HepG2 (cell line): ENCODE results near the gene MTTP. TPM values are rescaled to one million over a fixed set of nuclear protein-coding genes. Genes with fewer than 3 reads are reported as not detected.

ENCODE experiments used
- ATM ChIP-seq: fragments of 450-650 bp; IDR thresholded peaks from 2 replicates; pipeline ENCODE4 v1.7.1; 2017; ENCODE audit warnings: mild to moderate bottlenecking, borderline replicate concordance
- HDAC1 ChIP-seq: sonication (generic); formaldehyde crosslinking; IDR thresholded peaks from 2 replicates; pipeline ENCODE4 v1.5.1; 2020; ENCODE audit warnings: mild to moderate bottlenecking, missing genetic modification reagents
- JDP2 ChIP-seq: sonication (generic); formaldehyde crosslinking; IDR thresholded peaks from 2 replicates; pipeline ENCODE4 v1.8.1; 2022; ENCODE audit warnings: missing genetic modification reagents, borderline replicate concordance
- RCOR2 ChIP-seq: IDR thresholded peaks from 2 replicates; pipeline ENCODE4 v1.6.1; 2016; ENCODE audit warnings: missing biosample characterization, missing genetic modification reagents
- SPEN ChIP-seq: sonication (generic); formaldehyde crosslinking; IDR thresholded peaks from 2 replicates; pipeline ENCODE4 v1.5.1; 2020; ENCODE audit warnings: low read depth, mild to moderate bottlenecking, missing genetic modification reagents
- SRF ChIP-seq: IDR thresholded peaks from 2 replicates; pipeline ENCODE4 v1.6.1; 2011; ENCODE audit warnings: mild to moderate bottlenecking, low read depth, low read length, moderate library complexity
- TBX2 ChIP-seq: sonication (generic); formaldehyde crosslinking; IDR thresholded peaks from 2 replicates; pipeline ENCODE4 v1.5.0; 2020; ENCODE audit warnings: missing genetic modification reagents, mild to moderate bottlenecking, borderline replicate concordance
- ZBTB21 ChIP-seq: sonication (generic); formaldehyde crosslinking; IDR thresholded peaks from 2 replicates; pipeline ENCODE4 v1.4.0; 2020; ENCODE audit warnings: missing genetic modification reagents
- ZEB1 ChIP-seq: IDR thresholded peaks from 2 replicates; pipeline ENCODE4 v1.6.1; 2012; ENCODE audit warnings: mild to moderate bottlenecking, low read depth, inconsistent platforms; ENCODE audit not compliant: insufficient replicate concordance
- ZNF12 ChIP-seq: sonication (generic); formaldehyde crosslinking; IDR thresholded peaks from 2 replicates; pipeline ENCODE4 v1.5.0; 2020; ENCODE audit warnings: missing genetic modification reagents
- ZNF230 ChIP-seq: sonication (generic); formaldehyde crosslinking; IDR thresholded peaks from 2 replicates; pipeline ENCODE4 v1.4.0; 2020; ENCODE audit warnings: mild to moderate bottlenecking, missing genetic modification reagents
- ZNF557 ChIP-seq: sonication (generic); formaldehyde crosslinking; IDR thresholded peaks from 2 replicates; pipeline ENCODE4 v1.4.0; 2020; ENCODE audit warnings: missing genetic modification reagents
- ZNF619 ChIP-seq: sonication (generic); formaldehyde crosslinking; IDR thresholded peaks from 2 replicates; pipeline ENCODE4 v1.4.0; 2020; ENCODE audit warnings: mild to moderate bottlenecking, missing genetic modification reagents
- ZNF709 ChIP-seq: sonication (generic); formaldehyde crosslinking; IDR thresholded peaks from 2 replicates; pipeline ENCODE4 v1.5.0; 2020; ENCODE audit warnings: mild to moderate bottlenecking, missing genetic modification reagents
- ZNF713 ChIP-seq: sonication (generic); formaldehyde crosslinking; IDR thresholded peaks from 2 replicates; pipeline ENCODE4 v1.4.0; 2020; ENCODE audit warnings: mild to moderate bottlenecking, missing genetic modification reagents
- polyA plus RNA-seq, 8 experiments: library from polyadenylated mRNA; depleted of rRNA in 3 of 8; stranded (reverse) in 7 of 8; unstranded in 1 of 8; fragments of >200 nt; fragmentation: Illumina TruSeq in 4 of 8; extraction: Trizol in 4 of 8; gene quantifications; 2 replicates each; pipeline versions ENCODE4 v1.2.1 to v1.2.3, GENCODE V29; 2011 to 2016; ENCODE audit warnings: low read depth in 4 of 8, missing spikeins in 1 of 8, mixed read lengths in 1 of 8; ENCODE audit not compliant: insufficient read depth in 1 of 8
- total RNA-seq, 5 experiments: library from RNA; depleted of rRNA; stranded (reverse); fragments of >200 nt; fragmentation: Illumina TruSeq; extraction: Trizol; gene quantifications; 2 replicates each; pipeline ENCODE4 v1.2.3, GENCODE V29; 2016; ENCODE audit warnings: low read depth in 1 of 5
- TF ChIP-seq, protein P1 (sequence below): sonication (generic); formaldehyde crosslinking; IDR thresholded peaks from 2 replicates; pipeline ENCODE4 v1.5.1; 2020; ENCODE audit warnings: missing genetic modification reagents, mild to moderate bottlenecking, borderline replicate concordance
- TF ChIP-seq, protein P2 (sequence below): IDR thresholded peaks from 2 replicates; pipeline ENCODE4 v1.6.1; 2016; ENCODE audit warnings: missing compliant biosample characterization, missing genetic modification reagents, borderline replicate concordance
- TF ChIP-seq, protein P3 (sequence below): sonication (generic); formaldehyde crosslinking; IDR thresholded peaks from 2 replicates; pipeline ENCODE4 v1.5.1; 2020; ENCODE audit warnings: mild to moderate bottlenecking, moderate library complexity, missing genetic modification reagents
- TF ChIP-seq, protein P4 (sequence below): IDR thresholded peaks from 2 replicates; pipeline ENCODE4 v1.6.1; 2016; ENCODE audit warnings: missing compliant biosample characterization, missing genetic modification reagents, borderline replicate concordance
- TF ChIP-seq, protein P5 (sequence below): sonication (generic); formaldehyde crosslinking; IDR thresholded peaks from 2 replicates; pipeline ENCODE4 v1.8.0; 2023; ENCODE audit warnings: mild to moderate bottlenecking, missing genetic modification reagents
- TF ChIP-seq, protein P6 (sequence below): sonication (generic); formaldehyde crosslinking; conservative IDR thresholded peaks from 2 replicates; pipeline ENCODE4 v1.5.0; 2020; ENCODE audit warnings: missing genetic modification reagents

Gene MTTP
- total and polyA plus RNA-seq, 2 of the 13 experiments (the other 11 are each of a cell fraction or from before 2014, with no cell fraction given): 84.7 to 102 TPM

DNA sequence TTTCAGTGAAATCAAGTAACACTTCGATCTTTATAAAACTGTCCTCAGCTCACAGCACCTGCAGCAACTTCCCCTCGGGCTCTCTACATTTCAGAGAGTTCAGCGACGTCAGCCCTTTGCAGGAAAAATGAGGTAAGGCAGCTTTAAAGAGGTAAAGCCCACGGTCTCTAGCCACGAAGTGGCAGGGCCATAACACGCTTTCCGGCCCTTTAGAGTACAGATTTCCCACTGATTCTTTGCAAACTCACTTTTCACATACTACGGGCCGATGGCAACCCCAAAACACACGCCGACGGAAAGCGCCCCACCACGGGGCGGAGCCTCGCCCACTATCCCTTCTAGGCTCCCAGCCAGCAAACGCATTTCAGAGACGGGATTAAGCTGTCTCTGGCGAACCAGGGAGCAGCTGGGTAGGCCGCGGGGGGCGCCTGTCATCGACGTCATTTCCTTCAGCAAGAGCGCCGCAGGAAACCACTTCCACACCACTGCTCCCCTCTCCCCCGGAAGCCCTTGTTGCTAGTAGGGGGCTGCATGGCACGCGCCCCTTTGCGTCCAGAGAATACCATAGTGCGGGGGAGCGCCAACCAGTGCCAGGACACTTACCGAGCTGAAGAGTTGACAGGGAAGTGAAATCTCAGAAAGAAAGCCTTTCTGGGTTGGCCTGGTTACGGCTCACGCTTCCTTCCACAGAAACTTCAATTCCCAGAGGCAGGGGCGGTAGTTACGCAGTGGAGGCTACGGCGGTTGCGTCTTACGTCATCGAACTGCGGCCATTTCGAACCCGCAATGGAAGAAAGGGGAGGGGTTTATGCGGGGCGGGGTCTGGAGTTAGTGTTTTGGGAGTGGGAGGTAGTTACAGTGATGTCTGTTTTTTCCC is 11.1 kb upstream of the MTTP start, which contains the start of gene TRMT10A (continued):
- TF ChIP-seq, protein P1, sequence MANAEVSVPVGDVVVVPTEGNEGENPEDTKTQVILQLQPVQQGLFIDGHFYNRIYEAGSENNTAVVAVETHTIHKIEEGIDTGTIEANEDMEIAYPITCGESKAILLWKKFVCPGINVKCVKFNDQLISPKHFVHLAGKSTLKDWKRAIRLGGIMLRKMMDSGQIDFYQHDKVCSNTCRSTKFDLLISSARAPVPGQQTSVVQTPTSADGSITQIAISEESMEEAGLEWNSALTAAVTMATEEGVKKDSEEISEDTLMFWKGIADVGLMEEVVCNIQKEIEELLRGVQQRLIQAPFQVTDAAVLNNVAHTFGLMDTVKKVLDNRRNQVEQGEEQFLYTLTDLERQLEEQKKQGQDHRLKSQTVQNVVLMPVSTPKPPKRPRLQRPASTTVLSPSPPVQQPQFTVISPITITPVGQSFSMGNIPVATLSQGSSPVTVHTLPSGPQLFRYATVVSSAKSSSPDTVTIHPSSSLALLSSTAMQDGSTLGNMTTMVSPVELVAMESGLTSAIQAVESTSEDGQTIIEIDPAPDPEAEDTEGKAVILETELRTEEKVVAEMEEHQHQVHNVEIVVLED (CRISPR knock-in tag): peak; percentile 99
- TF ChIP-seq RCOR2 (CRISPR knock-in tag) (no peak), SPEN (CRISPR knock-in tag) (peak; percentile 82), ZNF230 (CRISPR knock-in tag) (peak; percentile 73; the same call in 1 of the 2 replicates), ZEB1 (no peak), ZNF557 (CRISPR knock-in tag) (no peak), ZNF709 (CRISPR knock-in tag) (no peak), ZNF713 (CRISPR knock-in tag) (no peak), ZNF619 (0 out of 2 replicates have a peak, but pooled peaks have one; percentile 50), SRF (peak; percentile 95), ZBTB21 (peak; percentile 68; the same call in 1 of the 2 replicates), JDP2 (CRISPR knock-in tag) (no peak; the same call in 1 of the 2 replicates), HDAC1 (CRISPR knock-in tag) (peak; percentile 72), ZNF12 (CRISPR knock-in tag) (0 out of 2 replicates have a peak, but pooled peaks have one; percentile 12), ATM (no peak), TBX2 (CRISPR knock-in tag) (peak; percentile 48)
- TF ChIP-seq, protein P2, sequence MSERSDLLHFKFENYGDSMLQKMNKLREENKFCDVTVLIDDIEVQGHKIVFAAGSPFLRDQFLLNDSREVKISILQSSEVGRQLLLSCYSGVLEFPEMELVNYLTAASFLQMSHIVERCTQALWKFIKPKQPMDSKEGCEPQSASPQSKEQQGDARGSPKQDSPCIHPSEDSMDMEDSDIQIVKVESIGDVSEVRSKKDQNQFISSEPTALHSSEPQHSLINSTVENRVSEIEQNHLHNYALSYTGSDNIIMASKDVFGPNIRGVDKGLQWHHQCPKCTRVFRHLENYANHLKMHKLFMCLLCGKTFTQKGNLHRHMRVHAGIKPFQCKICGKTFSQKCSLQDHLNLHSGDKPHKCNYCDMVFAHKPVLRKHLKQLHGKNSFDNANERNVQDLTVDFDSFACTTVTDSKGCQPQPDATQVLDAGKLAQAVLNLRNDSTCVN: no peak; the same call in 1 of the 2 replicates
- TF ChIP-seq, protein P3, sequence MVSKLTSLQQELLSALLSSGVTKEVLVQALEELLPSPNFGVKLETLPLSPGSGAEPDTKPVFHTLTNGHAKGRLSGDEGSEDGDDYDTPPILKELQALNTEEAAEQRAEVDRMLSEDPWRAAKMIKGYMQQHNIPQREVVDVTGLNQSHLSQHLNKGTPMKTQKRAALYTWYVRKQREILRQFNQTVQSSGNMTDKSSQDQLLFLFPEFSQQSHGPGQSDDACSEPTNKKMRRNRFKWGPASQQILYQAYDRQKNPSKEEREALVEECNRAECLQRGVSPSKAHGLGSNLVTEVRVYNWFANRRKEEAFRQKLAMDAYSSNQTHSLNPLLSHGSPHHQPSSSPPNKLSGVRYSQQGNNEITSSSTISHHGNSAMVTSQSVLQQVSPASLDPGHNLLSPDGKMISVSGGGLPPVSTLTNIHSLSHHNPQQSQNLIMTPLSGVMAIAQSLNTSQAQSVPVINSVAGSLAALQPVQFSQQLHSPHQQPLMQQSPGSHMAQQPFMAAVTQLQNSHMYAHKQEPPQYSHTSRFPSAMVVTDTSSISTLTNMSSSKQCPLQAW (CRISPR knock-in tag): peak; percentile 87
- TF ChIP-seq, protein P4, sequence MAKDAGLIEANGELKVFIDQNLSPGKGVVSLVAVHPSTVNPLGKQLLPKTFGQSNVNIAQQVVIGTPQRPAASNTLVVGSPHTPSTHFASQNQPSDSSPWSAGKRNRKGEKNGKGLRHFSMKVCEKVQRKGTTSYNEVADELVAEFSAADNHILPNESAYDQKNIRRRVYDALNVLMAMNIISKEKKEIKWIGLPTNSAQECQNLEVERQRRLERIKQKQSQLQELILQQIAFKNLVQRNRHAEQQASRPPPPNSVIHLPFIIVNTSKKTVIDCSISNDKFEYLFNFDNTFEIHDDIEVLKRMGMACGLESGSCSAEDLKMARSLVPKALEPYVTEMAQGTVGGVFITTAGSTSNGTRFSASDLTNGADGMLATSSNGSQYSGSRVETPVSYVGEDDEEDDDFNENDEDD: no peak
- TF ChIP-seq, protein P5, sequence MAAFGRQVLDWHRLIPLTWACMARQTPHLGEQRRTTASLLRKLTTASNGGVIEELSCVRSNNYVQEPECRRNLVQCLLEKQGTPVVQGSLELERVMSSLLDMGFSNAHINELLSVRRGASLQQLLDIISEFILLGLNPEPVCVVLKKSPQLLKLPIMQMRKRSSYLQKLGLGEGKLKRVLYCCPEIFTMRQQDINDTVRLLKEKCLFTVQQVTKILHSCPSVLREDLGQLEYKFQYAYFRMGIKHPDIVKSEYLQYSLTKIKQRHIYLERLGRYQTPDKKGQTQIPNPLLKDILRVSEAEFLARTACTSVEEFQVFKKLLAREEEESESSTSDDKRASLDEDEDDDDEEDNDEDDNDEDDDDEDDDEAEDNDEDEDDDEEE (CRISPR knock-in tag): no peak
- TF ChIP-seq, protein P6, sequence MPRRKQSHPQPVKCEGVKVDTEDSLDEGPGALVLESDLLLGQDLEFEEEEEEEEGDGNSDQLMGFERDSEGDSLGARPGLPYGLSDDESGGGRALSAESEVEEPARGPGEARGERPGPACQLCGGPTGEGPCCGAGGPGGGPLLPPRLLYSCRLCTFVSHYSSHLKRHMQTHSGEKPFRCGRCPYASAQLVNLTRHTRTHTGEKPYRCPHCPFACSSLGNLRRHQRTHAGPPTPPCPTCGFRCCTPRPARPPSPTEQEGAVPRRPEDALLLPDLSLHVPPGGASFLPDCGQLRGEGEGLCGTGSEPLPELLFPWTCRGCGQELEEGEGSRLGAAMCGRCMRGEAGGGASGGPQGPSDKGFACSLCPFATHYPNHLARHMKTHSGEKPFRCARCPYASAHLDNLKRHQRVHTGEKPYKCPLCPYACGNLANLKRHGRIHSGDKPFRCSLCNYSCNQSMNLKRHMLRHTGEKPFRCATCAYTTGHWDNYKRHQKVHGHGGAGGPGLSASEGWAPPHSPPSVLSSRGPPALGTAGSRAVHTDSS (CRISPR knock-in tag): no peak
